AG09309 (cell line): ENCODE results near the gene KNDC1.

ENCODE experiments used
- DNase-seq: peaks from one replicate; pipeline ENCODE4 v3.0.0-alpha.2; 2010; ENCODE audit warnings: low read depth
- H3K4me3 ChIP-seq: 2 replicates; pipeline ENCODE4 v1.5.1; 2011; ENCODE audit warnings: mild to moderate bottlenecking, low read depth, low read length, moderate library complexity; ENCODE audit not compliant: control insufficient read depth
- TF ChIP-seq, protein P1 (sequence below): IDR thresholded peaks from 2 replicates; pipeline ENCODE4 v1.5.1; 2011; ENCODE audit warnings: mild to moderate bottlenecking, low read depth, low read length, inconsistent platforms; ENCODE audit not compliant: insufficient read depth, control insufficient read depth; ENCODE audit errors: missing control alignments

The KNDC1 gene

DNA sequence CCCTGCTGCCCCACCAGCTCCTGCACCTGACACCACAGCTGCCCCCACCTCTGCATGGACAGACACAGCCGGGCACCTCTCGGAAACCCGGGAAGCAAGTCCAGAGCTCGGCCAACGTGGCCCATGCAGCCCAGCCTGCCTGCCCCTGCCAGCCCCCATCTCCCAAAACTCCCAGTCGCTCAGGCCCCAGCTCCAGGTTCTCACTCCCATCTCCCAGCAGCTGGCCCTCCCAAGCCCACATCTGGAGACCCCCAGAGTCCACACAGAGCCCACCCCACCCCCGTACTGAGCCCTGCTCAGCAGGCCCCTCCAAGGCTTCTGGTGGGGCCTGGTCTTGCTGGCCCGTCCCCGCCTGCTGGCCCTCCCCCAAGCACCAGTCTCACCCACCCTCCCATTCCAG is 37.8 kb downstream of the KNDC1 start:
- DNase-seq = no peak
- H3K4me3 ChIP-seq = no peak overlapping the region
- TF ChIP-seq, protein P1, sequence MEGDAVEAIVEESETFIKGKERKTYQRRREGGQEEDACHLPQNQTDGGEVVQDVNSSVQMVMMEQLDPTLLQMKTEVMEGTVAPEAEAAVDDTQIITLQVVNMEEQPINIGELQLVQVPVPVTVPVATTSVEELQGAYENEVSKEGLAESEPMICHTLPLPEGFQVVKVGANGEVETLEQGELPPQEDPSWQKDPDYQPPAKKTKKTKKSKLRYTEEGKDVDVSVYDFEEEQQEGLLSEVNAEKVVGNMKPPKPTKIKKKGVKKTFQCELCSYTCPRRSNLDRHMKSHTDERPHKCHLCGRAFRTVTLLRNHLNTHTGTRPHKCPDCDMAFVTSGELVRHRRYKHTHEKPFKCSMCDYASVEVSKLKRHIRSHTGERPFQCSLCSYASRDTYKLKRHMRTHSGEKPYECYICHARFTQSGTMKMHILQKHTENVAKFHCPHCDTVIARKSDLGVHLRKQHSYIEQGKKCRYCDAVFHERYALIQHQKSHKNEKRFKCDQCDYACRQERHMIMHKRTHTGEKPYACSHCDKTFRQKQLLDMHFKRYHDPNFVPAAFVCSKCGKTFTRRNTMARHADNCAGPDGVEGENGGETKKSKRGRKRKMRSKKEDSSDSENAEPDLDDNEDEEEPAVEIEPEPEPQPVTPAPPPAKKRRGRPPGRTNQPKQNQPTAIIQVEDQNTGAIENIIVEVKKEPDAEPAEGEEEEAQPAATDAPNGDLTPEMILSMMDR = no peak

DNA sequence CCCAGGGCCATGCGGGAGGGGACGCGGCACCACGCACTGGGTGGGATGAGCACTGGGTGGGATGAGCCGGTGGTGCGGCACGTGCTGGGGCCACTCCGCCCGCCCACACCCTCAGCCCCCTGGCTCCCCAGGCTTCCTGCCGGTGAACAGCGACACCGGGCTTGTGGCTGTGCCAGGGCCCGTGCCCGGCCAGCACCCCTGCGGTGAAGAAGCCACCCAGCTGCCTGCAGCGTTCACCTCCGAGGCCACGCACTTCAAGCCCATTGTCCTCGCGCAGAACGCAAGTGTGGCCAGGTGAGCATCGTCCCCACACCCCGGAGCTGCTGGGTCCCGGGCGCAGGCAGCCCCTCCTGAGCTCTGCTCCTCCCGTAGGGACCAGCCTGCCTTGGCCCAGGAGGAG is 38.2 kb downstream of the KNDC1 start:
- TF ChIP-seq, protein P1 = no peak
- no peak for DNase-seq
- H3K4me3 ChIP-seq = no peak overlapping the region

DNA sequence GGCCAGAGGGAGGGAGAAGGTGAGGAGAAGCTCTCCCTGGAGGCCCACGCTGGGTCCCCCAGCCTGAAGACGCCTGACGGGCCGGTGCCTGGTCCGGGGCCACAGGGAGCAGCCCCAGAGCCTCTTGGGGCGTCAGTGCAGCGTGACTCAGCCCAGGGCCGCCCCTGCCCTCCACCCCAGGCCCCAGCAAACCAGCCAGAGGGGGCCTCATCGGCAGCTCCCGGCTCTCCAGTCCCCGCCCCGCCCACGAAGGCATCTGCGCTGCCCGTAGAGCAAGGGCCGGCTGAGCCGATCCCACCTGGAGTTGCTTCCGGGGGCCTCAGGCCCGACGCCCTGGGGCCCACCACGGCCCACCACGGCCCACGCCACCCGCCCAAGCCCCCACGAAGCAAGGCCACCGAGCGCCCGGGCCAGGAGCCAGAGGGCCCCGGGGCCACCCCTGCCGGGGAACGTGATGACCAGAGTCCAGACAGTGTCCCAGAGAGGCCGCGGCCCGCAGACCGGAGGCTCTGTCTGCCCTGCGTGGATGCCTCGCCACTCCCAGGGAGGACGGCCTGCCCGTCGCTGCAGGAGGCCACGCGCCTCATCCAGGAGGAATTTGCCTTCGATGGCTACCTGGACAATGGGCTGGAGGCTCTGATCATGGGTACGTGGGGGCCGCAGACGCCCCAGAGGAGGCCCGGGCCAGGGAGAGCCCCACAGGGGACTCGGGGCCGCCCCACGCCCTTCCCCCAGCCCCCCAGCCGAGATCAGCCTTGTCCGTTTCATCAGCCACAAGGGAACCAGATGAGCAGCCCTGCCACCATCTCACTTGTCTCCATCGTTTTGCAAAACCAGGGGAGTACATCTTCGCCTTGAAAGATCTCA is 38.8 kb downstream of the KNDC1 start:
- TF ChIP-seq, protein P1 = no peak
- no peak overlapping the region for H3K4me3 ChIP-seq
- no peak for DNase-seq

DNA sequence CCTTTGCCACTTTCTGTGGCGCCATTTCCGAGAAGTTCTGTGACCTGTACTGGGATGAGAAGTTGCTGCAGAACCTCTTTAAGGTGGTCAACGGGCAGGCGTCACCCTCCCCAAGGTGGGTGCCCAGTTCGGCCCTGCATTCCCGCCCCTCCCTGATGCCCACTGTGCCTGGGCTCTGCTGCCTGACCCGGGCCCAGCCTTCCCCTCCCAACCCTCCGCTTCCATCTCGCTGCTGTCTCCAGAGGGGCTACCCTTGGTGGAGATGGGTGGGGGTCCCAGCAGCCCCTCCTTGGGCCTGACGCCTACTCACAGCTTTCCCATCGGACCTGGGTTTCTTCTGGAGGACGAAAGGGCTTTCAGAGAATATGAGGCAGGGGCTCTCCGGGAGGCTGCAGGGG is 39.5 kb downstream of the KNDC1 start:
- no peak overlapping the region for H3K4me3 ChIP-seq
- TF ChIP-seq, protein P1 = no peak
- no peak for DNase-seq

DNA sequence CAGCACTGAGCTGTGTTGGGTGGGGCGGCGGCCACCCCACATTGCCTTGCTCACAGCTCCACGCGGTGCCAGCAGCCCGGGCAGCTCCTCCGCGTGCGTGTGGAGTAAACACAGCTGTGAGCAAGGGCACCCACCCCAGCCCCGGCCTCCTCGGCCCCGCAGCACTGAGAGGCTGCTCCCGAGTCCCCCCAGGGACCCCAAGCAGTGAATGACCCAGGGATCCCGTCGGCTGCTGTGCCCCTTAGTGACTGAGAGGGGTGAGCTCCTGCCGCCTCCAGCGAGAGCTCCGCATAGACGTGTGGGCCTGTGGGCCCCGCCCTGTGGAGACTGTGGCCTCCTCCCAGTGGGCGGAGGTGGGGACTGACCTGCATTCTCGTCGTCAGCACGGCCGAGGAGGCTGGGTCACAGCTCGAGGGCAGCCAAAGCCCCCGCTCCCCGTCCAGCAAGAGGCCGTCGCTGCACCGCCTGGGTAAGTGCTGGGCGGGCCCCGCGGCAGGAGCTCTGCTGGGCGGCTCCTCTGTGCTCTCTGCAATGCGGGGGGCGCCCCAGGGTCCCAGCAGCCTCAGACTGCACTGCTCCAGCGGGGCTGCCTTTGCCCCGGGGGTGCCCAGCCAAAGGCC is 40.1 kb downstream of the KNDC1 start:
- TF ChIP-seq, protein P1 = no peak
- DNase-seq = no peak
- no peak overlapping the region for H3K4me3 ChIP-seq

DNA sequence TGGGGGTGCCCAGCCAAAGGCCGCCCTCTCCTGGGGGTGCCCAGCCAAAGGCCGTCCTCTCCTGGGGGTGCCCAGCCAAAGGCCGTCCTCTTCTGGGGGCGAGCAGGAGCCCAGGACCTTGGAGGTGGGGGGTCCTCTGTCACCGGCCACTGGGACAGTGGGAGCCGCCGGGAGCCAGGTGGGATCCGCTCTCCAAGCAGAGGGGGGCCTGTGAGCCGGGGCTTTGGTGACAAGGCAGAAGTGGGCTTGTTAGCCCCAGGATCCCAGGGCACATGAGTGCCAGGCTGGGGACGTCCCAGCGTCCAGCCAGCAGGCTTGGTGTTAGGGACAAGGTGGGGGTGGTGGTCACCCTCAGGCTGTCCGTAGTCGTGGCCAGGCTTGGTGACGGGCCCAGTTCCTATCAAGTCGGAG is 40.6 kb downstream of the KNDC1 start:
- TF ChIP-seq, protein P1 = no peak
- no peak for DNase-seq
- H3K4me3 ChIP-seq = no peak overlapping the region
